ENCODE measurements around the gene ONECUT1. TPM values are rescaled to one million over a fixed set of nuclear protein-coding genes. Genes with fewer than 3 reads are reported as not detected.

The ONECUT1 gene
- total and polyA plus RNA-seq, 2 of the 8 experiments (the other 6 are each of a cell fraction or from before 2014, with no cell fraction given) = 0.65 to 6.4 TPM

DNA sequence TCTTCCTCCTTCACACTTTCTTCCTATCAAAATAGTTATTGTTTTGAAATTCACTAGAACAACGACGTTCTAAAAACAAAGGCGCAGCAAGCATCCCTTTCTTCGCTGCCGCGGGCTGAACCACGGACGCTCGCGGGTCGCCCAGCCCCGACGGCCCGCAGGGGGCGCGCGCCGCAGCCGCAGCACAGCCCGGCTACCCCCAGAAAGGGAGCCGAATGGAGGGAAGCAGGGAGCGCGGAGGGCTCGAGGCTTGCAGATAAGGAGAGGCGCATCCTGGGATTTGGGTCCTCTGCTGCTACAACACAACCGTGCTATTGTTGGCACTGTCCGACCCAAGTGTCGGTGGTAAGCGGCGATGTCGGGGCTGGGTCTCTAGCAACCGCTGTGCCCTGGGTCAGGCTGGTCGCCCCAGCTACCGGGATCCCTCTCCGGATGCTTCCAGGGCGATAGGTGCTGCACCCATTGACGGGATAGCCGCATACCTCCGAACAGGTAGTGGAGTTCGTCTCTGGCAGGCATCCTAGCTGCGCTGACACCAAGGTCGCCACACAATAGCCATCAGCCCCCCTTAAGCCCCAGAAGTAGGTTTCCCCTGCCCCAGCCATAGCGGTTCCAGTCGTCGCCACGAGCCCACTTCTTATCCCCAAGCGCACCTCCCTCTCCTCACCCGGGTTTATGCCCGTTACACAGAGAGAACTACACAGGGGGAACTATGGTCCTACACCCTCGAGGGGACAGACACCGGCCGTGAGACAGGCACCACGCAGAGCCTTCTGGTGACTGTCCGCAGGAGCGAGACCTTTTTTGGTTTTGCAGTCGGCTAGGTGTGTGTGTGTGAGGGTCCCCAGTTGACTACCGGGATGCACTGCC lies 6.0 kb downstream of the ONECUT1 start (continued):
- TF ChIP-seq, protein P1, sequence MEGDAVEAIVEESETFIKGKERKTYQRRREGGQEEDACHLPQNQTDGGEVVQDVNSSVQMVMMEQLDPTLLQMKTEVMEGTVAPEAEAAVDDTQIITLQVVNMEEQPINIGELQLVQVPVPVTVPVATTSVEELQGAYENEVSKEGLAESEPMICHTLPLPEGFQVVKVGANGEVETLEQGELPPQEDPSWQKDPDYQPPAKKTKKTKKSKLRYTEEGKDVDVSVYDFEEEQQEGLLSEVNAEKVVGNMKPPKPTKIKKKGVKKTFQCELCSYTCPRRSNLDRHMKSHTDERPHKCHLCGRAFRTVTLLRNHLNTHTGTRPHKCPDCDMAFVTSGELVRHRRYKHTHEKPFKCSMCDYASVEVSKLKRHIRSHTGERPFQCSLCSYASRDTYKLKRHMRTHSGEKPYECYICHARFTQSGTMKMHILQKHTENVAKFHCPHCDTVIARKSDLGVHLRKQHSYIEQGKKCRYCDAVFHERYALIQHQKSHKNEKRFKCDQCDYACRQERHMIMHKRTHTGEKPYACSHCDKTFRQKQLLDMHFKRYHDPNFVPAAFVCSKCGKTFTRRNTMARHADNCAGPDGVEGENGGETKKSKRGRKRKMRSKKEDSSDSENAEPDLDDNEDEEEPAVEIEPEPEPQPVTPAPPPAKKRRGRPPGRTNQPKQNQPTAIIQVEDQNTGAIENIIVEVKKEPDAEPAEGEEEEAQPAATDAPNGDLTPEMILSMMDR (IDR thresholded peaks at IDR 0.05; ENCODE audit: control extremely low read depth in 1 of 3, insufficient read depth in 1 of 3, low read depth in 1 of 3, low read length in 3 of 3) = peak in 2 of 3 experiments; percentile 75; a peak in 3 of 4 replicates
- TF ChIP-seq, protein P2, sequence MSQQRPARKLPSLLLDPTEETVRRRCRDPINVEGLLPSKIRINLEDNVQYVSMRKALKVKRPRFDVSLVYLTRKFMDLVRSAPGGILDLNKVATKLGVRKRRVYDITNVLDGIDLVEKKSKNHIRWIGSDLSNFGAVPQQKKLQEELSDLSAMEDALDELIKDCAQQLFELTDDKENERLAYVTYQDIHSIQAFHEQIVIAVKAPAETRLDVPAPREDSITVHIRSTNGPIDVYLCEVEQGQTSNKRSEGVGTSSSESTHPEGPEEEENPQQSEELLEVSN (IDR thresholded peaks at IDR 0.05) = peak; percentile 70; the same call in 1 of the 2 replicates
- no peak for TF ChIP-seq SIN3A (conservative IDR thresholded peaks at IDR 0.05 in 1 of 2, IDR thresholded peaks at IDR 0.05 in 1 of 2; ENCODE audit: low read depth in 1 of 2, low read length in 2 of 2)
- TF ChIP-seq CREB1 (IDR thresholded peaks at IDR 0.05) = no peak
- TF ChIP-seq HDAC2 (IDR thresholded peaks at IDR 0.05; ENCODE audit: borderline replicate concordance in 1 of 2, low read depth in 2 of 2, low read length in 2 of 2) = peak; percentile 28 to 88; a peak in 2 of 4 replicates
- TF ChIP-seq JUN (IDR thresholded peaks at IDR 0.05; ENCODE audit: low read depth, low read length) = no peak
- no peak for TF ChIP-seq POLR2A (IDR thresholded peaks at IDR 0.05; ENCODE audit: control extremely low read depth in 1 of 2, low read depth in 2 of 2, low read length in 2 of 2)
- TF ChIP-seq NANOG (IDR thresholded peaks at IDR 0.05; ENCODE audit: insufficient read depth, low read depth, low read length, poor library complexity, severe bottlenecking) = peak; percentile 27
- TF ChIP-seq, protein P3, sequence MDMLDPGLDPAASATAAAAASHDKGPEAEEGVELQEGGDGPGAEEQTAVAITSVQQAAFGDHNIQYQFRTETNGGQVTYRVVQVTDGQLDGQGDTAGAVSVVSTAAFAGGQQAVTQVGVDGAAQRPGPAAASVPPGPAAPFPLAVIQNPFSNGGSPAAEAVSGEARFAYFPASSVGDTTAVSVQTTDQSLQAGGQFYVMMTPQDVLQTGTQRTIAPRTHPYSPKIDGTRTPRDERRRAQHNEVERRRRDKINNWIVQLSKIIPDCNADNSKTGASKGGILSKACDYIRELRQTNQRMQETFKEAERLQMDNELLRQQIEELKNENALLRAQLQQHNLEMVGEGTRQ (IDR thresholded peaks at IDR 0.05; ENCODE audit: low read length) = no peak; the same call in 1 of the 2 replicates
- TF ChIP-seq RBBP5 (IDR thresholded peaks at IDR 0.05; ENCODE audit: borderline replicate concordance, low read depth, low read length) = no peak
- peak; percentile 56 for TF ChIP-seq CTBP2 (IDR thresholded peaks at IDR 0.05; ENCODE audit: borderline replicate concordance, insufficient read depth, insufficient read length, low read length)
- TF ChIP-seq PHF8 (conservative IDR thresholded peaks at IDR 0.05; ENCODE audit: low read depth, low read length) = no peak
- no peak for TF ChIP-seq RFX5 (IDR thresholded peaks at IDR 0.05; ENCODE audit: borderline replicate concordance, low read depth, low read length)
- no peak for TF ChIP-seq FOSL1 (IDR thresholded peaks at IDR 0.05; ENCODE audit: insufficient read depth, low read depth, low read length)
- 0 out of 2 replicates have a peak, but pooled peaks have one; percentile 4 for TF ChIP-seq KDM1A (IDR thresholded peaks at IDR 0.05; ENCODE audit: borderline replicate concordance, low read length)
- TF ChIP-seq SRF (IDR thresholded peaks at IDR 0.05; ENCODE audit: low read depth, low read length) = no peak
